ENCODE results near the gene CPZ. TPM values are rescaled to one million over a fixed set of nuclear protein-coding genes. Genes with fewer than 3 reads are reported as not detected.

CPZ gene
- total and polyA plus RNA-seq, 4 donors, result 11.9 to 82.0 (median 32.4) TPM

- WGBS (ENCODE audit: insufficient coverage), result 90% methylated on average over 15 of the region's 16 CpGs
- H3K27me3 ChIP-seq (ENCODE audit: control insufficient read depth, insufficient read depth, low read length), result no peaks in the 10 kb centered on the region
- no peaks in the 10 kb centered on the region for H3K9me3 ChIP-seq (ENCODE audit: control insufficient read depth, insufficient read depth, low read length)
- H3K4me1 ChIP-seq (ENCODE audit: control insufficient read depth, insufficient read depth, low read length), result no peaks in the 10 kb centered on the region
- no peak overlapping the region for H3K27ac ChIP-seq (ENCODE audit: low read depth, low read length)
- no peaks in the 10 kb centered on the region for H3K36me3 ChIP-seq (ENCODE audit: control insufficient read depth, insufficient read depth, low read length)
- H3K4me3 ChIP-seq (ENCODE audit: low read depth, low read length), result no peak overlapping the region
- no peak for DNase-seq (ENCODE audit: low read depth in 4 of 6, low spot score in 6 of 6)
Measured at GRCh38 chr4:8547912-8548730, 44.4 kb upstream of the CPZ start.

DNA sequence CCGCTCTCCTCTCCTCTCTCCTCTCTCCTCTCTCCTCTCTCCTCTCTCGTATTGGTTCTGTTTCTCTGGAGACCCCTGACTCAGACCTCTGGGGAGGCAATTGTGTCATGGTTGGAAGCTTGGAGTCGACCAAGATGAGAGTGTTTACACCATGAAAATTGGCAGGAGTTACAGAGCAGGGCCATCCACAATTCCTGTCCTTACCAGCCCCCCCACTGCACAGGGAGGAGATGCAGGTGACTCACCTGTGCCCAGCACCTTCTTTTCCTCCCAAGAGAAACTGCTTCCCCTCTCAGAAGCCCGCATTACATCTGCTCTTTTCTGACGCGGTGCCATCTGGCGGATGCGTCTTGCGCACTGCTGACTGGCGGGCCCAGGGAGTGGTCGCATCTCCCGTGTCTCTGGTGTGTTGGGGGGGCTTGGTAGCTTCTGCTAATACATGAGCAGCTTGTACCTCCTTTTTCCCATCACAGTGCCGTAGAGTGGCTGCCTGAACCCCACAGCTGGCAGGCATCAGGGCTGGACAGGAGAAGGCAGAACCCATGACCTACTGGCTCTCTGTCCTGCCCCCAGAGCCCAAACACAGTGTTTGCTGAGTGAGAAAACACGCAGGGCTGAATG, 43.7 kb upstream of the CPZ start:
- Histone ChIP-seq H3K4me3 (ENCODE audit: low read depth, low read length) (no peak overlapping the region), H3K27ac (ENCODE audit: low read depth, low read length) (no peak overlapping the region), H3K9me3 (ENCODE audit: control insufficient read depth, insufficient read depth, low read length) (no peaks in the 10 kb centered on the region), H3K27me3 (ENCODE audit: control insufficient read depth, insufficient read depth, low read length) (no peaks in the 10 kb centered on the region), H3K4me1 (ENCODE audit: control insufficient read depth, insufficient read depth, low read length) (no peaks in the 10 kb centered on the region), H3K36me3 (ENCODE audit: control insufficient read depth, insufficient read depth, low read length) (no peaks in the 10 kb centered on the region)
- DNase-seq (ENCODE audit: low read depth in 4 of 6, low spot score in 6 of 6), result no peak
- WGBS (ENCODE audit: insufficient coverage), result 86% methylated on average over 7 of the region's 14 CpGs

DNA sequence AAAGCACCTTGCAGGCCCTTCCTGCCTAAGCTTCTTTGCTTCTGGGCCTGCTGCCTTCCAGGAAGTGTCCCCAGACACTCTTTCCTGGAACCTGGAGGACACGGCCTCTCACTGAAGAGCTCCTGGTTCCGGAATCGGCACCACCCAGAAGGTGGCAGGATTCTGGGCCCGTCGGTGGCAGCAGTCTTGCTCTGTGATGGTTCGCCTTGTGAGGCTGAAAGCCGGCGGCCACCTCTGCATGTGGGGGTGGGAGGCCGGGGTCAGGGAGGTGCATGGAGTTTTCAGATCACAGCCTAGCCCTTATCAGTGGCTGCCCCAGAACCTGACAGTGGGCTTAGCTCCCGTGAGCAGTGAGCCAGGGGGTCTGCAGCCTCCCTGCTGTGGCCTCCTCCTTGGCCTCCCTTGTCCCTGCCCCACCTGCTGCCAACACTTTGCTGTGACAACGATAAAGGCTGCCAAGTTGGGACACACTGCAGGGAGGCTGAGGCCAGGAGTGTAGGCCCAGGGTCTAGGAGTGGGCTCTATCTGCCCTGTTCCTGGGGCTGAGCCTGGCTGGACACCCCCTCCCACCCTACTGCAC, 43.1 kb upstream of the CPZ start:
- Histone ChIP-seq H3K9me3 (ENCODE audit: control insufficient read depth, insufficient read depth, low read length) (no peaks in the 10 kb centered on the region), H3K27ac (ENCODE audit: low read depth, low read length) (no peak overlapping the region), H3K36me3 (ENCODE audit: control insufficient read depth, insufficient read depth, low read length) (no peaks in the 10 kb centered on the region), H3K27me3 (ENCODE audit: control insufficient read depth, insufficient read depth, low read length) (no peaks in the 10 kb centered on the region), H3K4me3 (ENCODE audit: low read depth, low read length) (no peak overlapping the region), H3K4me1 (ENCODE audit: control insufficient read depth, insufficient read depth, low read length) (no peaks in the 10 kb centered on the region)
- no peak for DNase-seq (ENCODE audit: low read depth in 4 of 6, low spot score in 6 of 6)
- 80% methylated on average over 11 of the region's 11 CpGs for WGBS (ENCODE audit: insufficient coverage)

- H3K36me3 ChIP-seq (ENCODE audit: control insufficient read depth, insufficient read depth, low read length), result no peaks in the 10 kb centered on the region
- no peaks in the 10 kb centered on the region for H3K4me1 ChIP-seq (ENCODE audit: control insufficient read depth, insufficient read depth, low read length)
- no peak overlapping the region for H3K27ac ChIP-seq (ENCODE audit: low read depth, low read length)
- DNase-seq (ENCODE audit: low read depth in 4 of 6, low spot score in 6 of 6), result no peak
- H3K4me3 ChIP-seq (ENCODE audit: low read depth, low read length), result no peak overlapping the region
- H3K9me3 ChIP-seq (ENCODE audit: control insufficient read depth, insufficient read depth, low read length), result no peaks in the 10 kb centered on the region
- 84% methylated on average over 9 of the region's 9 CpGs for WGBS (ENCODE audit: insufficient coverage)
- no peaks in the 10 kb centered on the region for H3K27me3 ChIP-seq (ENCODE audit: control insufficient read depth, insufficient read depth, low read length)
Measured at GRCh38 chr4:8550691-8551090, 41.9 kb upstream of the CPZ start.

GRCh38 chr4:8552024-8552423, 40.5 kb upstream of the CPZ start:
- Histone ChIP-seq H3K27ac (ENCODE audit: low read depth, low read length) (no peak overlapping the region), H3K4me1 (ENCODE audit: control insufficient read depth, insufficient read depth, low read length) (no peaks in the 10 kb centered on the region), H3K36me3 (ENCODE audit: control insufficient read depth, insufficient read depth, low read length) (no peaks in the 10 kb centered on the region), H3K9me3 (ENCODE audit: control insufficient read depth, insufficient read depth, low read length) (no peaks in the 10 kb centered on the region), H3K27me3 (ENCODE audit: control insufficient read depth, insufficient read depth, low read length) (no peaks in the 10 kb centered on the region), H3K4me3 (ENCODE audit: low read depth, low read length) (no peak overlapping the region)
- no peak for DNase-seq (ENCODE audit: low read depth in 4 of 6, low spot score in 6 of 6)
- WGBS (ENCODE audit: insufficient coverage), result 88% methylated on average over 4 of the region's 4 CpGs

GRCh38 chr4:8552581-8553205, 39.9 kb upstream of the CPZ start:
- DNase-seq (ENCODE audit: low read depth in 4 of 6, low spot score in 6 of 6), result no peak
- Histone ChIP-seq H3K4me3 (ENCODE audit: low read depth, low read length) (no peak overlapping the region), H3K9me3 (ENCODE audit: control insufficient read depth, insufficient read depth, low read length) (no peaks in the 10 kb centered on the region), H3K4me1 (ENCODE audit: control insufficient read depth, insufficient read depth, low read length) (no peaks in the 10 kb centered on the region), H3K36me3 (ENCODE audit: control insufficient read depth, insufficient read depth, low read length) (no peaks in the 10 kb centered on the region), H3K27me3 (ENCODE audit: control insufficient read depth, insufficient read depth, low read length) (no peaks in the 10 kb centered on the region), H3K27ac (ENCODE audit: low read depth, low read length) (no peak overlapping the region)
- WGBS (ENCODE audit: insufficient coverage), result 82% methylated on average over 7 of the region's 8 CpGs

- Histone ChIP-seq H3K27ac (ENCODE audit: low read depth, low read length) (no peak overlapping the region), H3K27me3 (ENCODE audit: control insufficient read depth, insufficient read depth, low read length) (no peaks in the 10 kb centered on the region), H3K9me3 (ENCODE audit: control insufficient read depth, insufficient read depth, low read length) (no peaks in the 10 kb centered on the region), H3K4me3 (ENCODE audit: low read depth, low read length) (no peak overlapping the region), H3K36me3 (ENCODE audit: control insufficient read depth, insufficient read depth, low read length) (no peaks in the 10 kb centered on the region), H3K4me1 (ENCODE audit: control insufficient read depth, insufficient read depth, low read length) (no peaks in the 10 kb centered on the region)
- 95% methylated on average over 8 of the region's 8 CpGs for WGBS (ENCODE audit: insufficient coverage)
- DNase-seq (ENCODE audit: low read depth in 4 of 6, low spot score in 6 of 6), result no peak
Measured at GRCh38 chr4:8553216-8553615, 39.3 kb upstream of the CPZ start.

GRCh38 chr4:8553991-8554405, 38.6 kb upstream of the CPZ start:
- no peaks in the 10 kb centered on the region for H3K27me3 ChIP-seq (ENCODE audit: control insufficient read depth, insufficient read depth, low read length)
- H3K4me1 ChIP-seq (ENCODE audit: control insufficient read depth, insufficient read depth, low read length), result no peaks in the 10 kb centered on the region
- no peak for DNase-seq (ENCODE audit: low read depth in 4 of 6, low spot score in 6 of 6)
- H3K27ac ChIP-seq (ENCODE audit: low read depth, low read length), result no peak overlapping the region
- no peaks in the 10 kb centered on the region for H3K9me3 ChIP-seq (ENCODE audit: control insufficient read depth, insufficient read depth, low read length)
- H3K4me3 ChIP-seq (ENCODE audit: low read depth, low read length), result no peak overlapping the region
- H3K36me3 ChIP-seq (ENCODE audit: control insufficient read depth, insufficient read depth, low read length), result no peaks in the 10 kb centered on the region
- WGBS (ENCODE audit: insufficient coverage), result 79% methylated on average over 10 of the region's 12 CpGs

DNA sequence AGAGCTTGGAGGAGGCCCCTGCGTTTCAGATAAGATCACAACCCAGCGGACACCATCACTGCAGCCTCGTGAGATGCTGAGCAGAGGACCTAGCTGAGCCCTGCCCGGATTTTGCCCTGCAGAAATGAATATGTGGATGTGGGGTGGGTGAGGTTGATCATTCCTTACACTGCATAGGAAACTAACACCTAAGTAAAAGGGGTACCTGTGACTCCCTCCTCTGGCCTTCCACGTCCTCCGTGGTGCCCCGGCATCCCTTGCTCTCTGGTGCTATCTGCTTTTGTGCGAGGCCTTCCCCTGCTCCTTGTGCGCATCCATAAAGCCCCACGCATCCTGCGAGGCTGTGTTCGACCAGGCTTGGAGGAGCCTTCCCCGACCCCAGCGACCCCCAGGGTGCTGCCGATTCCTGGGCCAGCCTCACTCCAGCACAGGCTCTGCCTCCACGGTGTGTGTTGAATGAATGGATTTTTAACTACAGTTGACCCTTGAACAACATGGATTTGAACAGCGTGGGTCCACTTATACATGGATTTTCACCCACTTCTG, 37.9 kb upstream of the CPZ start:
- WGBS (ENCODE audit: insufficient coverage), result 83% methylated on average over 11 of the region's 17 CpGs
- Histone ChIP-seq H3K9me3 (ENCODE audit: control insufficient read depth, insufficient read depth, low read length) (no peaks in the 10 kb centered on the region), H3K27me3 (ENCODE audit: control insufficient read depth, insufficient read depth, low read length) (no peaks in the 10 kb centered on the region), H3K4me3 (ENCODE audit: low read depth, low read length) (no peak overlapping the region), H3K4me1 (ENCODE audit: control insufficient read depth, insufficient read depth, low read length) (no peaks in the 10 kb centered on the region), H3K36me3 (ENCODE audit: control insufficient read depth, insufficient read depth, low read length) (no peaks in the 10 kb centered on the region), H3K27ac (ENCODE audit: low read depth, low read length) (no peak overlapping the region)
- no peak for DNase-seq (ENCODE audit: low read depth in 4 of 6, low spot score in 6 of 6)
